Measurements from ENCODE around the gene RTTN.

DNA sequence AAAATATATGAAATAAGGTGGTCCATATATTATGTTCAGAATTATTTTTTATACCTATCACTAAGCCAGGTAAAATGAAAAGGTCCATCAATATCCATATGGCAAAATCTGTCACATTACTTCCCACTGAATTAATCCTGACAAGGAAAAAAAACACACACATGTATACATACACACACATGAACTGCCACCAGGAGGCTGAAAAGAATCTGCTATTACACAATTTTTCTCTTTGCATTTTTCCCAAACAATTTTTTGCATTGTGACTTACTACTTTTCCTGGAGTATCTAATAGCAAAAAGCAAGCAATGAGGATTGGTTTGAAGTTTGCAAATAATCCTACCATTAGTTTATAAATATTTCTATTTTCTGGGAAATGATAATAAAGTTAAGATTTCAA lies 129.6 kb downstream of the RTTN start:
- TF ChIP-seq CTCF (IDR thresholded peaks at IDR 0.05) (no peak), REST (IDR thresholded peaks at IDR 0.05; ENCODE audit: insufficient read depth in 1 of 2, low read depth in 2 of 2, low read length in 1 of 2) (no peak), TCF7L2 (IDR thresholded peaks at IDR 0.05; ENCODE audit: low read depth, low read length) (no peak), SIN3A (IDR thresholded peaks at IDR 0.05; ENCODE audit: borderline replicate concordance, insufficient read depth, low read depth, low read length) (no peak), POLR2AphosphoS5 (IDR thresholded peaks at IDR 0.05; ENCODE audit: low read depth, low read length) (no peak)
